Measurements from ENCODE around the gene PRKCA.

PRKCA gene

GRCh38 chr17:66630828-66631472, 328.5 kb downstream of the PRKCA start:
- DNase-seq: no peak

GRCh38 chr17:66632731-66633130, 330.3 kb downstream of the PRKCA start:
- DNase-seq: no peak

GRCh38 chr17:66633317-66633965, 331.0 kb downstream of the PRKCA start:
- peak; percentile 76 for DNase-seq

GRCh38 chr17:66634193-66634592, 331.8 kb downstream of the PRKCA start:
- DNase-seq: no peak

- no peak for DNase-seq
These were observed 333.1 kb downstream of the PRKCA start for GRCh38 chr17:66635386-66636045.

GRCh38 chr17:66636111-66636510, 333.7 kb downstream of the PRKCA start:
- DNase-seq: peak; percentile 54

GRCh38 chr17:66637491-66637890, 335.1 kb downstream of the PRKCA start:
- DNase-seq: no peak

- no peak for DNase-seq
These were observed 336.5 kb downstream of the PRKCA start for GRCh38 chr17:66638707-66639479.

- DNase-seq: no peak
These were observed 341.6 kb downstream of the PRKCA start for GRCh38 chr17:66643815-66644710.

- DNase-seq: no peak
These were observed 342.8 kb downstream of the PRKCA start for GRCh38 chr17:66645259-66645658.

- no peak for DNase-seq
These were observed 345.1 kb downstream of the PRKCA start for GRCh38 chr17:66647391-66647983.

GRCh38 chr17:66649818-66650543, 347.6 kb downstream of the PRKCA start:
- no peak for DNase-seq

- DNase-seq: no peak
These were observed 348.1 kb downstream of the PRKCA start for GRCh38 chr17:66650544-66650877.

- DNase-seq: no peak
These were observed 350.6 kb downstream of the PRKCA start for GRCh38 chr17:66652840-66653507.

- peak; percentile 38 for DNase-seq
These were observed 351.8 kb downstream of the PRKCA start for GRCh38 chr17:66654106-66654740.

GRCh38 chr17:66654764-66655163, 352.4 kb downstream of the PRKCA start:
- no peak for DNase-seq

- DNase-seq: no peak
These were observed 353.0 kb downstream of the PRKCA start for GRCh38 chr17:66655461-66655860.

GRCh38 chr17:66655861-66656260, 353.4 kb downstream of the PRKCA start:
- DNase-seq: peak; percentile 54

GRCh38 chr17:66661411-66662256, 359.2 kb downstream of the PRKCA start:
- DNase-seq: no peak

Data from fibroblast of skin of scalp (primary cell).